GM18511 (cell line): ENCODE data around the gene TMEM239.

ENCODE experiments used
- ATAC-seq: cut with Tn5 transposase; IDR thresholded peaks from one replicate; pipeline ENCODE4 v1.9.1; 2021; ENCODE audit warnings: mild to moderate bottlenecking, moderate library complexity; ENCODE audit not compliant: unreplicated experiment

The TMEM239 gene

GRCh38 chr20:2845607-2846006 is 29.4 kb downstream of the TMEM239 start:
- ATAC-seq, result no peak

GRCh38 chr20:2846698-2847097 is 30.5 kb downstream of the TMEM239 start:
- ATAC-seq, result no peak

GRCh38 chr20:2847802-2848201 is 31.6 kb downstream of the TMEM239 start:
- no peak for ATAC-seq

DNA sequence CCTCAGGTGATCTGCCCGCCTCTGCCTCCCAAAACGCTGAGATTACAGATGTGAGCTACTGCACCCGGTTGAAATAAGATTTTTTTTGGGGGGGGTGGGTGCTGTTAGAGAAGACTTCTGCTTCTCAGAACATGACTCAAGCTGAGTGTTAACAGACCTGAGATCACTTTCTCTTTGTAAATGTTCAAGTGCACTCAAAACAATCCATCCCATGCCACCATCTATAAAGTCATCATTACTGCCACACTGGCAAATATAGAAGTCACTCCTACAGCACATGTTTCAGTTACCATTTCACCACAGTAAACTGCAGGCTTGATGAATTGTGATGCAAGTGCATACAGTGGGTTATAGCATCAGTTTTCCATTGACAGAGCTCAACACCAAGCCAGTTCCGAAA is 33.4 kb downstream of the TMEM239 start:
- ATAC-seq, result no peak

DNA sequence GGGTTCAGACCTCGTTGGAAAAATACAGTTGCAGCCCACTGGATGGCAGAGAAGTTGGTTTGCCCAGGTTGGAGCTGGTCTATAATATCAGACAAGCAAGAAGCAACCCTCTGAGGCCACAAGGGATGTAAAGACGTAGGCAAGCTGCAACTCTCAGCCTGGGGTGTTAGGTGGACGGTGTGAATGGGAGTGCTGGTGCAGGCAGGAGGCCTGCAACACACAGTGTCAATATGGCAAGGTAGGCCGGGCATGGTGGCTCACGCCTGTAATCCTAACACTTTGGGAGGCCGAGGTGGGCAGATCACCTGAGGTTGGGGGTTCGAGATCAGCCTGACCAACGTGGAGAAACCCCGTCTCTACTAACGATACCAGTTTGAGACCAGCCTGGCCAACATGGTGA is 34.9 kb downstream of the TMEM239 start:
- ATAC-seq, result no peak

- ATAC-seq, result no peak
Measured at GRCh38 chr20:2858591-2858990, 42.4 kb downstream of the TMEM239 start.

DNA sequence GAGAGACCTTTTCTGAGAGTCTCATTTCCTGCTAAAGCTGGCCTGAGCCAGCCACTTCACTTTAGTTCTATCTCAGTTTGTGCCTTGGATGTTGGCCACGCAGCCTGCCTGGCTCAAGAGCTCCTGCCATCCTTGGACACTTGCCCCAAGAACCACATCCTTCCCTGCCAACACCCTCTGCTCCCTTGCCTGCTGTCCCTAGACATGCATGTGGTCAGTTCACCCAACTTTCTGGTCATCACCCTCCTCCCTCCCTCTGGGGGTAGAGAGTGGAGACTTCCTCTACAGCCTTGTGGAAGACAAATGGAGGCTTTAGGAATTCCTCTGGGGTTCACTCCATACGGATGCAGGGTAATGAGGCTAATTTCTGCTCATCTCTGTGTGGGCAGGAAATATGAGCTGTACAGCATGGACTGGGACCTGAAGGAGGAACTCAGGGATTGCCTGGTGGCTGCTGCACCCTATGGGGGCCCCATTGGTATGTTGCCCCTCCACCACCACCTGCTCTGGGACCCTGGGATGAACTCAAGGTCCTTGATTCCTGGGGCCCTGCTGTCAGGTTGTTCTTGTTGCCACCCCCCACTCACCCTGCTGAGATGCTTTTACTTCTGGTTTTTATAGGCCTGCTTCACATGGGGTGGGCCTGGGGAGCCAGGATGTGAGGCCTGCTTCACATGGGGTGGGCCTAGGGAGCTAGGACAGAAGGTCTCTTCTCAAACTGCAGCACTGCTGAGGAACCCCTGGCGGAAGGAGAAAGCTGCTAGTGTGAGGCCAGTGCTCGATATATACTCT is 43.4 kb downstream of the TMEM239 start:
- ATAC-seq, result no peak

DNA sequence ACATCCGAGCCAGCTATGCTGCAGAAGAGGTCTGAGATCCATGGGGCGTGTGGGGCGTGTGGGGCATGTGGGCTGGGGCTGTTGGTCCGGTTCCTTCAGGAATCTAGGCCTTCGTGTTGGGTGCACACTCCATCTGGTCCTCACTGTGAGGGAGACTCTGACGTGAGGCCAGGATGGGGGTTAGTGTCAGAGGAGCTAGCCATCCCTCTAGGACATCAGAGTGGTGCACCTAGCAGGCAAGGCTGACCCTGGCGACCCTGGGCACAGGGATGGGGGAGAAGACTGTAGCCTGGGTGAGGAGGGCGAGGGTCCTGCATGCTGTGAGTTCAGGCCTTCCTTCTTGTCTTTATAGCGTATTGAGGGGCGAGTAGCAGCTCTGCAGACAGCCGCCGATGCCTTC is 48.5 kb downstream of the TMEM239 start:
- no peak for ATAC-seq

DNA sequence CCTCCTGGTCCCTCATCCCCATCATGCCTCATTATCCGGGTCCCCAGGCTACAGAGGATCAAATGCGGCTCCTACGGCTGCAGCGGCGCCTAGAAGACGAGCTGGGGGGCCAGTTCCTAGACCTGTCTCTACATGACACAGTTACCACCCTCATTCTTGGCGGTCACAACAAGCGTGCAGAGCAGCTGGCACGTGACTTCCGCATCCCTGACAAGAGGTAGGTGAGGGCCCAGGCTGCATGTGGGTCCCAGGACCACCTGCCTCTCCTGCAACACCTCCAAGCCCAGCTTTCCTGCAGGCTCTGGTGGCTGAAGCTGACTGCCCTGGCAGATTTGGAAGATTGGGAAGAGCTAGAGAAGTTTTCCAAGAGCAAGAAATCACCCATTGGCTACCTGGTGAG is 48.9 kb downstream of the TMEM239 start:
- ATAC-seq, result no peak

DNA sequence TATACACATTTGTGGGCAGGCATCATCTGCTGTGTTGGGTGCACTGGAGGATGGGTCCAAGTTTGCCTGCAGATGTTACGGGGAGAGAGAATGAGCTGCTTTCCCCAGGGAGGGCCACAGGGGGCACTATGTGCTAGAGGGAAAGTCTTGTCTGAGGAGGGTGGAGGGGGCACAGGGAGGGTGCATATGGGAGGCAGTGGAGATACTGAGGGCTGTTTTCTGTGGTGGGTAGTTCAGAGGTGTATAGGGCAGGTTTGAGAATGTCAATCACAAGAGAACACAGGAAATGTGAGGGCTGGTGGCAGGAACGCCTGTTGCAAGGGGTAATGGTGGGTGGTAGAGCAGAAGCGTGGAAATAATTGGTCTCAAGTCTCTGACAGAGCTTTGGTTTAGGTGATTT is 49.5 kb downstream of the TMEM239 start:
- no peak for ATAC-seq

DNA sequence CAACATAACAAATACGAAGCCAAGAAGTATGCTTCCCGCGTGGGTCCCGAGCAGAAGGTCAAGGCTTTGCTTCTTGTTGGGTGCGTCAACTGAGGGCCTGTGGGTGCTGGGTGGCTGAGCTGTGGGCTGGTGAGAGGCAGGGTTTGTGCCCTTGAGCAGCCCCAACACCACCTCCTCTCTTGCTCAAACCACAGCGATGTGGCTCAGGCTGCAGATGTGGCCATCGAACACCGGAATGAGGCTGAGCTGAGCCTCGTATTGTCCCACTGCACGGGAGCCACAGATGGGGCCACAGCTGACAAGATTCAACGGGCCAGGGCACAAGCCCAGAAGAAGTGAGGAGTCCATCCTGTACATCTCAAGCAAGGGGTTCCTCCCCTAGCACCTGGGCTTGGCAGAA is 50.1 kb downstream of the TMEM239 start:
- ATAC-seq, result no peak

DNA sequence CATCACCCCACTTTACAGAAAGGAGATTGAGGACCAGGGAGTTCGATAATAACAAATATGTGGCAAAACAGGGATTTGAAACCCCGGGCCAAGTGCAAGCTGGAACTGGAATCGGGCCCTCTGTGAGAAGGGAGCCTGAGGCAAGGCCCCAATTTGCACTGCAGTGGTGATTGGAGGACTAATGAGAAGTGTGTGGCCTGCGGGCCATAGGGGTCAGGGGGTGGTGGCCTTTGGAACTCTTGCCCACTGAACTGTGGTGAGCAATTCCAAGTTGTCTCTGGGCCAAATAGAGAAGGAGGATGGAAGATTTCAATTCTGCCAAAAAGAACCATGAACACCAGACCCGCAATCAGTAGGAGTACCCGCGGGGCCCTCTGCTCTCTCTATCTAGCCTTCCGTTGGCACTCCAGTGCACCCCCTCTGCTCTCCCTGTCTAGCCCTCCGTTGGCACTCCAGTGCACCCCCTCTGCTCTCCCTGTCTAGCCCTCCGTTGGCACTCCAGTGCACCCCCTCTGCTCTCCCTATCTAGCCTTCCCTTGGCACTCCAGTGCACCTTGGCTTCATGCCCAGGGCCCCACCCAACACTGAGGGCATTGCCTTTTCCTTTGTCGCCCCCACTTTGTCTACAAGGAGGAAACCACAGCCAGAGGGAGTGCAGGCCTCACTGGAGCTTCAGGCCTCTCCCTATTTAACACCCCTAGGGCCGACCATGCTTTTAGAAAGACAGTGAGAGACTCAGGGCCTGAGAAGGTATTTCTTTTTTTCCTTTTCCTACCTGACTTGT is 51.1 kb downstream of the TMEM239 start:
- ATAC-seq, result no peak
